Endothelial cell (in vitro differentiated cells): ENCODE results near the gene MEX3D. TPM values are rescaled to one million over a fixed set of nuclear protein-coding genes. Genes with fewer than 3 reads are reported as not detected.

ENCODE experiments used
- DNase-seq: peaks from one replicate; pipeline ENCODE4 v3.0.0; 2021; ENCODE audit warnings: low spot score
- H3K27ac Mint-ChIP-seq: one replicate; pipeline ENCODE4 v1.8.0; 2021; ENCODE audit warnings: mixed read lengths, inconsistent platforms; ENCODE audit not compliant: unreplicated experiment
- H3K27me3 Mint-ChIP-seq: one replicate; pipeline ENCODE4 v1.8.0; 2021; ENCODE audit warnings: mild to moderate bottlenecking, moderate library complexity, mixed read lengths, inconsistent platforms; ENCODE audit not compliant: unreplicated experiment
- H3K36me3 Mint-ChIP-seq: one replicate; pipeline ENCODE4 v1.8.0; 2021; ENCODE audit warnings: mild to moderate bottlenecking, low read depth, mixed read lengths, inconsistent platforms; ENCODE audit not compliant: unreplicated experiment
- H3K4me1 Mint-ChIP-seq: one replicate; pipeline ENCODE4 v1.8.0; 2021; ENCODE audit warnings: mild to moderate bottlenecking, mixed read lengths, inconsistent platforms; ENCODE audit not compliant: unreplicated experiment
- H3K4me3 Mint-ChIP-seq: one replicate; pipeline ENCODE4 v1.8.0; 2021; ENCODE audit warnings: mild to moderate bottlenecking, mixed read lengths, inconsistent platforms; ENCODE audit not compliant: unreplicated experiment
- H3K9me3 Mint-ChIP-seq: one replicate; pipeline ENCODE4 v1.8.0; 2021; ENCODE audit warnings: mixed read lengths, inconsistent platforms; ENCODE audit not compliant: unreplicated experiment
- total RNA-seq: library from RNA; stranded (reverse); fragmentation: NEBNext Ultra II Directional; extraction: Animal tissue kit (Norgen Biotek cat#: 25700); gene quantifications from one replicate; pipeline ENCODE4 v1.2.1, GENCODE V29; 2021; ENCODE audit not compliant: unreplicated experiment
- TF ChIP-seq, protein P1 (sequence below): fragments of 200-600 bp; sonication (generic); IDR thresholded peaks from one replicate; pipeline ENCODE4 v1.5.0; 2021; ENCODE audit warnings: antibody characterized with exemption; ENCODE audit not compliant: unreplicated experiment

The MEX3D gene
- total RNA-seq, 1 donor from 2014 or later: 73.4 TPM

DNA sequence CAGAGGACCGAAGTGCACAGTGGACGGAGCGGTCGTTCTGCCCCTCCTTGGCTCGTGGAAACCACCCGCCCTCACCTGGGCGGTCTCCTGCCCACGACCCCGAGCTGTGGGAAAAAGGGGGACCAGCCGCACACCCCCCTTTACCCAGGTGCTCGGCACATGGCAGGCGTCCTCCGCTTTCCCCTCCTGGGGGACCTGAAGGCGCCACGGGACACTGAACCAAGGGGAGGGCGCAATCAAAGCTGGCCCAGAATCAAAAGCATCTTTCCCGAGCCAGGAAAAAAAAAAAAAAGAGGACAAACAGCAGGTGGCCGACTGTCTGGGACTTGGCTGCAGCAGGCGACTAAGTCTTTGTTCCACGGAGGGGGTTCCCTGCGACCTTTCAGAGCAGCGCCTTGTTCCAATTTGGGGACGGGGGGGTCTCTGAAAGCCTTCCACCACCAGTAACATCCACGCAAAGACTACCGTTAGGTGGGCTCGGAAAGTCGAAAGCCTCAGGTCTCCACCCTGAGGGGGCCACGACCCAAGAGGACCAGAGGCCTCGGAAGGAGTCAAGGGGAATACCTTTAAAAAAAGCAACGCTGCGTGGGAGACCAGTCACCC, 23.4 kb upstream of the MEX3D start:
- TF ChIP-seq, protein P1, sequence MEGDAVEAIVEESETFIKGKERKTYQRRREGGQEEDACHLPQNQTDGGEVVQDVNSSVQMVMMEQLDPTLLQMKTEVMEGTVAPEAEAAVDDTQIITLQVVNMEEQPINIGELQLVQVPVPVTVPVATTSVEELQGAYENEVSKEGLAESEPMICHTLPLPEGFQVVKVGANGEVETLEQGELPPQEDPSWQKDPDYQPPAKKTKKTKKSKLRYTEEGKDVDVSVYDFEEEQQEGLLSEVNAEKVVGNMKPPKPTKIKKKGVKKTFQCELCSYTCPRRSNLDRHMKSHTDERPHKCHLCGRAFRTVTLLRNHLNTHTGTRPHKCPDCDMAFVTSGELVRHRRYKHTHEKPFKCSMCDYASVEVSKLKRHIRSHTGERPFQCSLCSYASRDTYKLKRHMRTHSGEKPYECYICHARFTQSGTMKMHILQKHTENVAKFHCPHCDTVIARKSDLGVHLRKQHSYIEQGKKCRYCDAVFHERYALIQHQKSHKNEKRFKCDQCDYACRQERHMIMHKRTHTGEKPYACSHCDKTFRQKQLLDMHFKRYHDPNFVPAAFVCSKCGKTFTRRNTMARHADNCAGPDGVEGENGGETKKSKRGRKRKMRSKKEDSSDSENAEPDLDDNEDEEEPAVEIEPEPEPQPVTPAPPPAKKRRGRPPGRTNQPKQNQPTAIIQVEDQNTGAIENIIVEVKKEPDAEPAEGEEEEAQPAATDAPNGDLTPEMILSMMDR: no peak
- Mint-ChIP-seq H3K4me1 (peaks cover 7% of the 10 kb centered on the region), H3K9me3 (no peaks in the 10 kb centered on the region), H3K27me3 (peaks cover 15% of the 10 kb centered on the region), H3K4me3 (peak overlapping the region; percentile 94), H3K36me3 (no peaks in the 10 kb centered on the region), H3K27ac (peak overlapping the region; percentile 67)
- no peak for DNase-seq

DNA sequence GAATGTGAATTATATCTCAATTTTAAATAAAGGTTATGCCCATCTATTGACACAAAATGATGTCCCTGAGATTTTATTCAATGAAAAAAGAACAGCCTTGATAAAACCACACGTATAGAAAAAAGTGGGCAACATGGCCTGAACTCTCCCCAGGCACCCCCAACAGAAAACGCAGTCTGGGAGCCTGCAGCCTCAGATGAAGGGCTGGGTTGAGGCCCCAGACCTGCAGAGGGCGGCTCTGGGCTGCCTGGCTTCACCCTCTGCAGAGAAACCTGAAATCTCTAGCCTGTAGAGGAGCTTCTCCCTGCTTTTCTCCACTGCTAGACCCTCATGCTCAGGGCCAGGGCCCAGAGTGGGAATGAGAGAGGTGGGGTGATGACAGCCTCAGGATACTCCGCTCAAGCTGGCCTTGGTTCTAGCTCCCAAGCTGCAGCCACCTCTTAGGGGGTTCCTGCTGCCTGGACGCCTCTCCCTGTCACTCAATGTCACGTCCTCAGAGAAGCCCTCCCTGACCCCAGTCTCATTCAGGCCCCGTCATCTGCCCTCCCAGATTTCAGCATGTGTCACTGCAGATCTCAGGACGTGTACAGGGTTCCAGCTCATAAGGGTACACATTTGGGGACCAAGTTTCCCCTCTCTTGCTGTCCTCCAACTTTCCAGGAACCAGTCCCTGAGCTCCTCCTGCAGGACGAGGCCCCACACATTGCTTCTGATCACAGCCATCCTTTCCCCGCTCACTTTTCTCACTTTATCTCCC, 22.7 kb upstream of the MEX3D start:
- Mint-ChIP-seq H3K27me3 (peaks cover 15% of the 10 kb centered on the region), H3K4me3 (peak overlapping the region; percentile 94), H3K4me1 (peaks cover 11% of the 10 kb centered on the region), H3K27ac (peak overlapping the region; percentile 67), H3K36me3 (peaks cover 4% of the 10 kb centered on the region), H3K9me3 (no peaks in the 10 kb centered on the region)
- no peak for DNase-seq
- TF ChIP-seq, protein P1: no peak

DNA sequence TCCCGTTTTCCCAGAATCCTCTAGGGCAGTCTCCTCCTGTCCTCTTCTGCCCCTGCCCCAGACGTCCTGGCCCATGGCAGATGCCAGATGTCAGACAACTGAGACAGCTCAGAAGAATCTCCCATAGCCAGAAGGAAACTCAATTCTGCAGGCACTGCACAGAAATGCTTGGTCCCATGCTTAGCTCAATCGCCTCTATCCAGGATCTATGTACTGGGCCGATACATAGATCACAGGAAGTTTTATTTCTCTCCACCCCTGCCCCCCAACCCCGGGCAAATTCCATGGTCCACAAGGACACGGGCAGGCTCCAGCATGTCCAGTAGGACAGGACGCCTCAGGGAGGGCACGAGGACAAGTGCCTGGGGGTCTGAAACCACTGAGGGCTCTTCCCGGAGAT, 19.7 kb upstream of the MEX3D start:
- Mint-ChIP-seq H3K4me3 (no peak overlapping the region), H3K9me3 (no peaks in the 10 kb centered on the region), H3K36me3 (peaks cover 11% of the 10 kb centered on the region)

DNA sequence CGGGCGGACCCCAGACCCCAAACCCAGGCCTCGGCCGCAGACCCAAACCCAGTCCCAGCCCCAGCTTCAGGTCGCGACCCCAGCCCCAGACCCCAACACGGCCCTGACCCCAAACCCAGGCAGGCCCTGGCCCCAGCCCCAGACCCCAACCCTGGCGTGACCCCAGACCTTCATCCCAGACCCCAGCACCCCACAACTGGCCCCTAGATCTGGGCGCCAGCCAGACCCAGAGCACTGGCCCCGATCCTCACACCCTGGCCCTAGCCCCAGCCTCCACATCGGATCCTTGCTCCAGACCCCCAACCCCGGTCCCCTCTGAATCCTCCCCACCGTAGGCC, 17.1 kb upstream of the MEX3D start:
- no peak overlapping the region for H3K4me3 Mint-ChIP-seq
- peaks cover 5% of the 10 kb centered on the region for H3K27me3 Mint-ChIP-seq
- H3K4me1 Mint-ChIP-seq: peaks cover 4% of the 10 kb centered on the region
- peaks cover 11% of the 10 kb centered on the region for H3K36me3 Mint-ChIP-seq
- TF ChIP-seq, protein P1: no peak
- H3K27ac Mint-ChIP-seq: no peak overlapping the region
- DNase-seq: no peak
- H3K9me3 Mint-ChIP-seq: no peaks in the 10 kb centered on the region

More for the DNA sequence above, 19.7 kb upstream of the MEX3D start:
- TF ChIP-seq, protein P1: no peak
- Mint-ChIP-seq H3K27me3 (peaks cover 16% of the 10 kb centered on the region), H3K27ac (no peak overlapping the region), H3K4me1 (peaks cover 11% of the 10 kb centered on the region)
- no peak for DNase-seq
